Cardiac fibroblast (primary cell): ENCODE measurements around the gene TRIM72.

Experiments
- DNase-seq, 2 donors: peaks; one replicate each; pipeline versions ENCODE4 v3.0.0 to v3.0.0-alpha.2; 2010; ENCODE audit warnings: low read depth in 2 of 2
- H3K4me3 ChIP-seq, 2 donors: replicated peaks in 1 of 2; 1 replicate in 1 of 2; 2 replicates in 1 of 2; pipeline ENCODE4 v1.5.1; 2011; ENCODE audit warnings: low read depth in 2 of 2, low read length in 2 of 2, mild to moderate bottlenecking in 2 of 2, moderate library complexity in 1 of 2
- CTCF ChIP-seq: IDR thresholded peaks from one replicate; pipeline ENCODE4 v1.5.1; 2011; ENCODE audit warnings: low read depth, mild to moderate bottlenecking, low read length, inconsistent platforms

TRIM72 gene

DNA sequence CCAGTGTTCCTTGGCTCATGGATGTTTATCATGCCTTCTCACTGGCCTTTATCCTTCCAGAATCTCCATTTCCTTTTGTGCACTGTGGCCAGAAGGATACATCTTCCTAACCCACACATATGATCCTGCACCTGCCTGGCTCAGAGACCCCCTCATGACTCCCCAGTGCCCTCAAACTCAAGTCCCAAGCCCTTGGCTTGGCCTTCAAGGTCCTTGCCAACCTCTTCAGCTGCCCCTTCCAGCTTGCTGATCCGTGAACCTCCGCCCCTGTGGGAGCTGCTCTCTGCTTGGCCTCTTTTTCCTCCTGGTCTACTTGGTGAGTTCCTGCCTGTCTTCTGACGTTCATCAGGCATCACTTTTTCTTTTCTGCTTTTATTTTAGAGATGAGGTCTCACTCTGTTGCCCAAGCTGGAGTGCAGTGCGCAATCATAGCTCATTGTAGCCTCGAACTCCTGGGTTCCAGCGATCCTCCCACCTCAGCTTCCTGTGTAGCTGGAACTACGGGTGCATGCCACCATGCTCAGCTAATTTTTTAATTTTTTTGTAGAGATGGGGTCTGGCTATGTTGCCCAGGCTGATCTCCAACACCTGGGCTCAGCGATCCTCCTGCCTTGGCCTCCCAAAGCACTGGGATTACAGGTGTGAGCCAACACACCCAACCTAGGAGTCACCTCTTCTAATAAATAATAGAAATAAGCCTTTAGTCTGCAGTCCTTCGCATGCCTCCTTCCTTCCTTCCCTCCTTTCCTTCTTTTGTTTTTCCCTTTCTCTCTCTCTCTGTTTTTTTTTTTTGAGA, 8.8 kb upstream of the TRIM72 start:
- H3K4me3 ChIP-seq: no peak overlapping the region
- no peak for TF ChIP-seq CTCF
- DNase-seq: no peak

- TF ChIP-seq CTCF: no peak
- DNase-seq: no peak
- H3K4me3 ChIP-seq: no peak overlapping the region
Measured at GRCh38 chr16:31206776-31207175, 7.1 kb upstream of the TRIM72 start.

DNA sequence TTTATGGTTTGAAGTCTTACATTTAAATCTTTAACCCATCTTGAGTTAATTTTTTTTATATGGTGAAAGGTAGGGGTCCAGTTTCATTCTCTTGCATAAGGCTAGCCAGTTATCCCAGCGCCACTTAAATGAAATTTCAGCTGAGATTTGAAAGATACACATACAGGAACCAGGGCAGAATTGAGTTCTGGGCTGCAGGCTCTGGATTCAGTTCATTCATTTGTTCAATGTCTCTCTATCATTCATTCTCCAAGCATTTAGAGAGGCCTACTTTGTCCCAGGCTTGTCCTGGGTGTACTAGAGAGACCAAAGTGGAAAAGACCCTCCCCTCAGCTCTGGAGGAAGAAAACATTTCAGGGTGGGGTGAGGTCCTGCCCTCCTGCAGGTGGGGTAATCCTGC, 577 bp upstream of the TRIM72 start:
- TF ChIP-seq CTCF: no peak
- no peak overlapping the region for H3K4me3 ChIP-seq
- no peak for DNase-seq

GRCh38 chr16:31214708-31215286, 878 bp downstream of the TRIM72 start:
- H3K4me3 ChIP-seq: peak overlapping the region; percentile 42 to 53
- no peak for DNase-seq
- TF ChIP-seq CTCF: no peak

DNA sequence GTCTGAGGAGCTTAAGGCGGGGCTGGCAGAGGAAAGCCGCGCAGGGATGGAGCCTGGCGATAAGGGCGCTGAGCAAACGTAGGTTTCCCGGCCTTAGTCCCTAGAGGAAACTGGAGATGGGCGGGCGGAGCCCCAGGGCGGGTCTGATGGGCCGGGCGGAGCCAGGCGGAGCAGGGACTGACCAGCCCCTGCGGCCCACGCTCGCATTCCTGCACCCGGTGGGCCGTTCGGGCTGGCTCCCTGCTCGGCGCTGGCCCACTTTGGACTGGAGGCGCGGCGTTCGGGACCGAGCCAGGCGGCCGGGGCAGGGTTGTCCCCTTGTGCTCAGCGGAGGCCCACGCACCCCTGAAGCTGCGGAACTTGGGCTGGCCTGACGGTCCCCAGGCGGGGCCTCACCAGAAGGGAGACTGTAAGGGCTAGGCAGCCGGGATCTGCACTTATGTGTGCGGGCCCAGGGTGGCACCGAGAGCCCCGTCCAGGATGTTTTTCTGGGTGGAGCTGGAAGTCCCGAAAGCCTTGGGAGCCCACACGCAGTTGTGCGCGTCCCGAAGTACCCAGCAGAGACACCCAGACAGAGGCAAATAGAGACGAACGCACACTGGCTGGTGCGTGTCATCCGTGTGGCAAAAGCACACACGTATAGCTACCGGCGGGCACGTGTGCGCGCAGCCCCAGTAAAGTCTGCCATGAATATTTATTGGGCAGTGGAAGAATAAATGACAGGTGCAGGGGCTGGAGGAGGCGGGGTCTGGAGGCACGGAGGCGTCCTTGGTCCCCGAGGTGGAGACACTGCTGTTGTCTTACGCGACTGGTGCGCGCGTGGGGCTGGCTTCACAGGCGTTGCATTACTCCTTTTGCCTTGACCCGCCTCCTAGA, 1.6 kb downstream of the TRIM72 start:
- TF ChIP-seq CTCF: no peak
- peak overlapping the region; percentile 42 to 53 for H3K4me3 ChIP-seq
- peak; percentile 51 to 65 for DNase-seq

DNA sequence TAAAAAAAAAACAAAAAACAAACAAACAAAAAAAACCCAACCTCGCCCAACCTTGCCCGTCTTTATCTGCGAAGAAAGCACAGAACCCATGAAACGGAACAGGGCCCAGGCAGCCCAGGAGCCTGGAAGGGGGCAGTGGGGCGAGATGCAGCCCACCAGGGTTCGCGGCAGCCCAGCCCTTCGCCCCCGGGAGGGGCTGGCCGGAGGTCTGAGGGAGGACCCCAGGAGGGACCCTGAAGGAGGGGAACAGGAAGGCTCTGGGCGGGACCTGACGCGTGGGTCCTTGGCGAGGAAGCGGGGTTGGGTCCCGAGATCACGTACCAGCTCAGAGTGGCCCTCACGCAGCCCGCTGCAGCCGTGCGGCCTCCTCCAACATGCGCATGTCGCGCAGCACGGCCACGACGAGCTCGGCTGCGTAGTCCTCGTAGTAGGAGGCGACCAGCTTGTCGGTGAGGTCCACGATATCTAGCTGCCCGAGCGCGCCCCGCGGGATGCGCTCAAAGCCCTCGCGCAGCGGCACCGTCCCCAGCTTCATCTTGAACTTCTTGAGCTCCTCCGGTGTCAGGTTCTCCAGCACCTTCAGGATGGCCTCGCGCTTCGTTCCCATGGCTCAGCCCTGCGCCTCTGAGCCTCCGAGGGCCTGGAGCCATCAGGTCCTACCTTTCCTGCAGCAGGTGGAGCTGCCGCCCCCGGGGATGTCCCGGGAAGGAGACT, 2.7 kb downstream of the TRIM72 start, which contains the start of gene PYDC1:
PYDC1 (minus strand) TSS at position 714 of the 714 bp plus-strand sequence; CDS start at position 607, 107 bp downstream.
- H3K4me3 ChIP-seq: no peak within 1 kb of the TSS
- DNase-seq: no peak
- no peak for TF ChIP-seq CTCF
